HUES48 (cell line): ENCODE measurements around the gene SPECC1.
"Not testable (repeated sequence)": the region's sequence is repeated elsewhere in the genome, so short reads cannot be mapped to it uniquely, and the experiment has no call there.

Experiments
- H3K27ac ChIP-seq: one replicate; pipeline ENCODE4 v1.7.0; 2013; ENCODE audit warnings: low read depth, low read length, inconsistent platforms
- H3K27me3 ChIP-seq: 2 replicates; pipeline ENCODE4 v1.6.1; 2013; ENCODE audit warnings: mild to moderate bottlenecking, low read length; ENCODE audit not compliant: control insufficient read depth, insufficient read depth
- H3K36me3 ChIP-seq: 2 replicates; pipeline ENCODE4 v1.6.1; 2013; ENCODE audit warnings: low read length; ENCODE audit not compliant: control insufficient read depth, insufficient read depth
- H3K4me1 ChIP-seq: 2 replicates; pipeline ENCODE4 v1.6.1; 2013; ENCODE audit warnings: mild to moderate bottlenecking, low read length; ENCODE audit not compliant: control insufficient read depth, insufficient read depth
- H3K4me3 ChIP-seq: 2 replicates; pipeline ENCODE4 v1.5.1; 2013; ENCODE audit warnings: mild to moderate bottlenecking, low read depth, low read length
- H3K9ac ChIP-seq: 2 replicates; pipeline ENCODE4 v1.6.1; 2013; ENCODE audit warnings: mild to moderate bottlenecking, low read depth, low read length, moderate library complexity
- H3K9me3 ChIP-seq: 2 replicates; pipeline ENCODE4 v1.6.1; 2013; ENCODE audit warnings: low read length; ENCODE audit not compliant: control insufficient read depth, insufficient read depth

The SPECC1 gene, protein sequence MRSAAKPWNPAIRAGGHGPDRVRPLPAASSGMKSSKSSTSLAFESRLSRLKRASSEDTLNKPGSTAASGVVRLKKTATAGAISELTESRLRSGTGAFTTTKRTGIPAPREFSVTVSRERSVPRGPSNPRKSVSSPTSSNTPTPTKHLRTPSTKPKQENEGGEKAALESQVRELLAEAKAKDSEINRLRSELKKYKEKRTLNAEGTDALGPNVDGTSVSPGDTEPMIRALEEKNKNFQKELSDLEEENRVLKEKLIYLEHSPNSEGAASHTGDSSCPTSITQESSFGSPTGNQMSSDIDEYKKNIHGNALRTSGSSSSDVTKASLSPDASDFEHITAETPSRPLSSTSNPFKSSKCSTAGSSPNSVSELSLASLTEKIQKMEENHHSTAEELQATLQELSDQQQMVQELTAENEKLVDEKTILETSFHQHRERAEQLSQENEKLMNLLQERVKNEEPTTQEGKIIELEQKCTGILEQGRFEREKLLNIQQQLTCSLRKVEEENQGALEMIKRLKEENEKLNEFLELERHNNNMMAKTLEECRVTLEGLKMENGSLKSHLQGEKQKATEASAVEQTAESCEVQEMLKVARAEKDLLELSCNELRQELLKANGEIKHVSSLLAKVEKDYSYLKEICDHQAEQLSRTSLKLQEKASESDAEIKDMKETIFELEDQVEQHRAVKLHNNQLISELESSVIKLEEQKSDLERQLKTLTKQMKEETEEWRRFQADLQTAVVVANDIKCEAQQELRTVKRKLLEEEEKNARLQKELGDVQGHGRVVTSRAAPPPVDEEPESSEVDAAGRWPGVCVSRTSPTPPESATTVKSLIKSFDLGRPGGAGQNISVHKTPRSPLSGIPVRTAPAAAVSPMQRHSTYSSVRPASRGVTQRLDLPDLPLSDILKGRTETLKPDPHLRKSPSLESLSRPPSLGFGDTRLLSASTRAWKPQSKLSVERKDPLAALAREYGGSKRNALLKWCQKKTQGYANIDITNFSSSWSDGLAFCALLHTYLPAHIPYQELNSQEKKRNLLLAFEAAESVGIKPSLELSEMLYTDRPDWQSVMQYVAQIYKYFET

DNA sequence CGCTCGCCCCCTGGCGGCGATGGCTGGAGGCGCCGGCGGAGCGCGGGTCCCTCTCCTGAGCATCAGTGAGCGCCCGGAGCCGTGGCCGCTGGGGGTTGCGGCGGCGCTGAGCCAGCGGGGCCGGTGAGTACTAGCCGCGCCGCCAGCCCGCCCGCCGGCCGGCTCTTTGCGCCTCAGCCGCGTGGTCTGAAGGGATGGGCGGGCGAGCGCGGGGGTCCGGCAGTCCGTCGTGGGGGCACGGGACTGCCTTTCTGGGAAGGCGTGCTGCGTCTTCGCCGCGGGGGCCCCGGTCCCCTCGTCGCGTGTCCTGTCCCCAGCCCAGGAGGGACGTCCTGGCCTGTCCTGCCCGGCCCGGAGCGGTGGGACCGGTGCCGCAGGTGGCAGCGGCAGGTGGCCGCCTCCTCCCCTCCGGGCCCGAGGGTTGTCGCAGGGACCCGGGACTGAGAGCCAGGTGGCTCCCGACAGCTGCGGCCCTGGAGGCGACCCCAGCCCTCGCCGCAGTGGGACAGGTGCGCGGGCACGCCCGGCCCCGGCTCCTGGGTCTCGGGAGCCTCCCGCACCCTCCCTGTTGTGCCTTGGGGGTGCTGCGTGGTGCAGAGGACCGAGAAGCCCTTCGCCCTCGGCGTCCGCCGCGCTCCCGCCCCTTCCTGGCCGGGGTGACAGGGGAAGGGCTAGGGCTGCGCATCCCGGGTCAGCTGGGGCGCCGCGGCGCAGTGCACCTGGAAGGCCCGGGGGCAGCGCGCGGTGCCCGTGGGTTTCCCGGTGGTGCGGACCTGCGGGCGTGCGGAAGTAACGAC is at the start of gene SPECC1:
Gene SPECC1 (plus strand): TSS at position 58 of the 797 bp plus-strand sequence. CDS start 87,293 bp downstream, outside the sequence.
- no peak within 1 kb of the TSS for H3K27ac ChIP-seq
- peak within 1 kb of the TSS; percentile 75 for H3K4me3 ChIP-seq
- H3K9me3 ChIP-seq, result no peaks in the 10 kb centered on the region
- no peaks in the 10 kb centered on the region for H3K36me3 ChIP-seq
- H3K27me3 ChIP-seq, result peaks cover 32% of the 10 kb centered on the region
- H3K9ac ChIP-seq, result peak within 1 kb of the TSS; percentile 17; the same call in 1 of the 2 replicates
- H3K4me1 ChIP-seq, result peaks cover 7% of the 10 kb centered on the region

DNA sequence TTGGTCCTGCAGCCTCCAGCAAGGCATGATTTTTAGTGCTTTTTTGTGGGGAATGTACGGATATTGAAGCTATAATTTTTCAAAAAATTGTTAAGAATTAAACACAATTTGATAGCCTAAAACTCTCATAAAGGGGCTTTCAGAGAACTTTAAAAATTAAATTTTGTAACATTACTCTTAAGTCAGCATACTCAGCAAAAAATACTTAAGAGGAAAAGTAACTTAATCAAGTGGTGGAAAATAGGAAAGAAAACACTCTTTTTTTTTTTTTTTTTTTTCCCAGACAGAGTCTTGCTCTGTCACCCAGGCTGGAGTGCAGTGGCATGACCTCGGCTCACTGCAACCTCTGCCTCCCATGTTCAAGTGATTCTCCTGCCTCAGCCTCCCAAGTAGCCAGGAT is 46.2 kb upstream of the SPECC1 start:
- H3K4me3 ChIP-seq, H3K9me3 ChIP-seq, H3K27me3 ChIP-seq, H3K9ac ChIP-seq, H3K4me1 ChIP-seq, H3K27ac ChIP-seq: not testable (repeated sequence)
- peaks cover 88% of the 10 kb centered on the region for H3K36me3 ChIP-seq

DNA sequence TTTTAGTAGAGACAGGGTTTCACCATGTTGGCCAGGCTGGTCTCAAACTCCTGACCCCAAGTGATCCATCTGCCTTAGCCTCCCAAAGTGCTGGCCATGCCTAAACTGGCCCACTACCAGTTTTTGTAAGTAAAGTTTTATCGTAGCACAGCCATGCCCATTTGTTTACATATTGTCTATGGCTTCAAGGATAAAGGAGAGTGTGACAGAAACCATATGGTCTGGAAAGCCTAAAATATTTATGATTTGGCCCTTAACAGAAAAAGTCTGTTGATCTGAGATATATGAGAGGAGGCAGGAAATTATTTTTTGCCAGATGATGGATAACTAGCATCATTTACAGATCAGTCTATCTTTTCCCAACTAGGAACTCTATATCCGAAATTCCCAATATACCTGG is 36.0 kb upstream of the SPECC1 start:
- H3K4me1 ChIP-seq, result peaks cover 7% of the 10 kb centered on the region
- no peaks in the 10 kb centered on the region for H3K27me3 ChIP-seq
- no peak overlapping the region for H3K9ac ChIP-seq
- H3K4me3 ChIP-seq, result no peak overlapping the region
- peaks cover 35% of the 10 kb centered on the region for H3K36me3 ChIP-seq
- H3K27ac ChIP-seq, result no peak overlapping the region
- no peaks in the 10 kb centered on the region for H3K9me3 ChIP-seq

DNA sequence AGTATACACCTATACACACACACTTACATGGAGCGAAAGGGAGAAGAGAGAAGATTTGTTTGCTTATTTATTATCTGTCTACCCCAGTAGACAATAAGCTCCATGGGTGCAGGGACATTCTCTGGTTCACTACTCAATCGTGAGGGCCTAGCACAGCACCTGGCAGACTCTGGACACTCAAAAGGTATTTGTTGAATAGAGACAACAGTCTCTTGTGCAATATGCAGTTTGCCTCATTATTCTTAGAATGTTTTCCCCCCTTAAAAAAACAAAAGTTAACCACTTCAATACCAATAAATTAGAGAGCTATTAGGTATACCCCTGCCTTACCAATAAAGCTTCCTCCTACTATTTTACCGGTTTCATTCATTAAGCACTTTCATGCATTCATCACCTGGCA is 33.6 kb upstream of the SPECC1 start:
- Histone ChIP-seq H3K4me1 (peaks cover 7% of the 10 kb centered on the region), H3K36me3 (peaks cover 14% of the 10 kb centered on the region), H3K27ac (no peak overlapping the region), H3K9ac (no peak overlapping the region), H3K9me3 (peaks cover 7% of the 10 kb centered on the region; the same call in 1 of the 2 replicates), H3K4me3 (no peak overlapping the region), H3K27me3 (no peaks in the 10 kb centered on the region)

DNA sequence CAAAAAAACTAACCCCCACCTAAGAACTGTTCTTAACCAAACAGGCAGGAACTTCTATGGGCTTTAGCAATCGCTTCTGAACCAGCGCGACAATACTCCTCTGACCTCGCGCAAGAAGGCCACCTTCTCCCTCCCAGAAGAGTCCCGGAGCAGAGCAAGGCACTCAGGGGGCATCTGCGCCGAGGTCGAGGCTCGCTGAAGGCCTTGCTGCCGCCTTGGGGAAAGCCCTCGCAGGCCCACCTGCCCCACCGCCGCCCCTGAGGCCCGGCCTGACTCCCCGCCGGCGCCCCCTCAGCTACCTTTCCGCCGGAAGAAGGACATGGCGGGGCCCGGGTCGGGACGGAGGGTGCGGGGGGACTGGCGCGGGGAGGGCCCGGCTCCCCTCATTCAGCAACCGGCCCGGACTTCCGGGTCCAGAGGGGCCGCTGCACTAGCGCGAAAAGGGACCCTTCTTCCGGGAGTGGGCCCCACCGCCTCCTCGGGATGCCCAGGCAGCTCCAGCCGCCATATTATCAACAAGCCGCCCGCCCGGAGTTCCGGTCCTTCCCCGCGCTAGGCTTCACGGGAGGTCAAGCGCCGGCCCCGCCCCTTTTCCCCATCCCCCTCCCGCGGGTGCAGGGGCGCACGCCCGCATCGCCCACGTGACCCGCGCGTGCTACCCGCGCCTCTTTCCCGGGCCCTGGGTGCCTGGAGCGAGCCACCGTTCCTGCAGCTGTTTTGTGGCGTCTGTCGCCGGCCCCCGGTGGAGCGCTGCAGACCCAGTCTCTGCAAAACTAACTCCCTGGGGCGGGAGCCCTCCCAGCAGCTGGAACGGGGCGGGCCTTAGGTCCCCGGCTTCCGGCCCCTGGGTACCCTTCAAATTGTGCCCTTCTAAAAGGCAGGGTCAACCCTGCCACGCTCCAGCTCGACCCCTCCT is 31.6 kb upstream of the SPECC1 start, which contains the start of gene AKAP10:
Gene AKAP10 (minus strand): TSS at position 536 of the 916 bp plus-strand sequence. CDS start 149 bp downstream, at position 387.
- H3K4me1 ChIP-seq, result peaks cover 7% of the 10 kb centered on the region
- H3K27ac ChIP-seq, result peak within 1 kb of the TSS; percentile 93
- peaks cover 5% of the 10 kb centered on the region; the same call in 1 of the 2 replicates for H3K36me3 ChIP-seq
- peaks cover 7% of the 10 kb centered on the region; the same call in 1 of the 2 replicates for H3K9me3 ChIP-seq
- H3K27me3 ChIP-seq, result no peaks in the 10 kb centered on the region
- peak within 1 kb of the TSS; percentile 90 for H3K9ac ChIP-seq
- H3K4me3 ChIP-seq, result peak within 1 kb of the TSS; percentile 96

DNA sequence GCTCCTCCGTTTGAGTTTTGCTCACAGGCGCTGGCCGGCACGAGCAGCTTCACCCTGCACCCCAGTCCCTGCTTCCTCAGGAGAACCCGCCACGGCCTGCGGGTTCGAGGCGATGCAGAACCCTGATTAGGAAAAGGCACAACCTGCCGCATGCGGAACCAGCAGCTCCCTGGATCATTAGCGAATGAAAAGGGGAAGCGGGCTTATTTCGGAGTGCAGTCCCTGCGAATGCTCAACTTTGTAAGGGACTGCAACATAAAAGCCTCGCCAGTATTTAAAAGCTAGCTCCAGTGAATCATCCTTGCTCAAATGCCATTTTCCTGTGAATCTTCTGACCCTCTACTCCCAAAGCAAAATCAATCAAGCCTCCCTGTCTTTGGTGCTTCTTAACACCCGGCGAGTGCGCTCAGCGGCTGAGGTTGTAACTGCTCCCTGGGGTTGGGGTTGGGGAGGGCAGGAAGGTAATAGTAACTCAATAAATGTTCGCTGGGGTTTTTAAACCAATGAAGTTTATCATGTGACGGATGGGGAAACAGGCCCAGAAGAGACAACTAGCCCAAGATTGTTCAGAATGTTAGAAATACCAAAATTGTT is 30.9 kb upstream of the SPECC1 start:
- Histone ChIP-seq H3K4me3 (peak overlapping the region; percentile 96), H3K27ac (peak overlapping the region; percentile 93), H3K9me3 (peaks cover 7% of the 10 kb centered on the region; the same call in 1 of the 2 replicates), H3K27me3 (no peaks in the 10 kb centered on the region), H3K9ac (peak overlapping the region; percentile 82), H3K36me3 (peaks cover 4% of the 10 kb centered on the region; the same call in 1 of the 2 replicates), H3K4me1 (peaks cover 7% of the 10 kb centered on the region)

DNA sequence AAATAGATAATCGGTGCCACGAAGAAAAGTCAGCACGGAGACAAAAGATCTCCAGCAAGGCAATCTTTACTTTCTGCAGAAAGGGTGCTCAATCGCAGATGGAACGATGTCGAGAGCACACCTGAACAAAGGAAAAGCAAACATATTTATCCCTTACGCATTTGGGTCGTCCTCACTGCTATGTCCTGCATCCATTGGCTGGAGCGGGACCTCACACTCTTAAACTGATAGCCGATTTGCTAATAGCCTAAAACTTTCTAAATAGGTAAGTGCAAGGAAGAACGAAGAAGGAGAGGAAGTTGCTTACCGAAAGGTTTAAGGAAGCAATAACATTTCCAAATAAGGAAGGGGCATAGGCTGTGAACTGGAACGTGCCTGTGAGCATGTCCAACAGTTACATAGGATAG is 30.4 kb upstream of the SPECC1 start:
- peaks cover 7% of the 10 kb centered on the region for H3K4me1 ChIP-seq
- H3K9ac ChIP-seq, result no peak overlapping the region
- H3K27me3 ChIP-seq, result no peaks in the 10 kb centered on the region
- H3K27ac ChIP-seq, result no peak overlapping the region
- H3K36me3 ChIP-seq, result no peaks in the 10 kb centered on the region
- peaks cover 7% of the 10 kb centered on the region; the same call in 1 of the 2 replicates for H3K9me3 ChIP-seq
- peak overlapping the region; percentile 96 for H3K4me3 ChIP-seq

DNA sequence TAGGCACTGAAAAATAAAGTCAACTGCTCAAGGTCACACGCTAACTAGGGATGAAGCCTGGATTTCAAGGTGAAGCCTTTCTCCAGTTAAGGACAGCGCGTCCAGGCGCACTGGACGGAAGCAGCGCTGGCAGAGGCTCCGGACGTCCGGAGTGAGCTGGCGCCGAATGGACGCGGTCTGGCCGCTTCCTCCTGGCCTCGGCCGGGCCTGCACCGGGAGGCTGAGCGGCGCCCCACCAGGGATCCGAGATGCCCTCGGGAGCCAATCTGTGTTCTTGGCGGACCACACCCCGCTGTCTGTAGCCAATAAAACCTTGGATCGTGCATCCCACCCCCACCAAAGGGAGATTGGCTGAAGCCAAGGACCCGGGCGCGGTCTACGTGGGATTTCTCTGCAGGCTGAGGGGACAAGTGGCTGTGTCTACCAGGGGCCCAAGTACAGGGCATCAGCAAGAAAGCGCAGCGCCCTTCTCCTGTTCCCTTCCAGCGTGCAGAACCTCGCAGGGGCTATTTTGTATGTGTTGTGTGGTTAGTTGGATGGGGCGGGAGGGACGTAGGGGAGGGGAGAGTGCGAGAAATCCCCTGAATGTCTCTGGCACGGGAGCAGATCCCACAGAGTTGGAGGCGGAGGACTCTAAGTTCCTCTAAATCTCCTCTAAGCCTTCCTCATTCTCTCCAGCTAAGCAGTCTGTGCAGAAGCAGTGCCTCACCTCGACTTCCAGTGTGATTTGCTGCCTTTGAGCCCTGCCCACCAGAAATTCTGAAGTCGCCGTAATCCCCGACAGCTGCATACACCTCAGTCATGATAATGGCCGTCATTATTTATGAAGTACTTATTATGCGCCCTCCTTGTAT is 29.0 kb upstream of the SPECC1 start:
- peaks cover 7% of the 10 kb centered on the region; the same call in 1 of the 2 replicates for H3K9me3 ChIP-seq
- no peaks in the 10 kb centered on the region for H3K27me3 ChIP-seq
- no peak overlapping the region for H3K4me3 ChIP-seq
- H3K9ac ChIP-seq, result no peak overlapping the region
- H3K36me3 ChIP-seq, result no peaks in the 10 kb centered on the region
- peaks cover 7% of the 10 kb centered on the region for H3K4me1 ChIP-seq
- no peak overlapping the region for H3K27ac ChIP-seq
